SK-N-MC (cell line): ENCODE measurements around the gene TGFB1I1.

Experiments used
- EZH2 ChIP-seq: fragments of 200-600 bp; sonication (generic); IDR thresholded peaks from one replicate; pipeline ENCODE4 v1.6.1; 2017; ENCODE audit warnings: antibody characterized with exemption
- FOXP2 ChIP-seq: optimal IDR thresholded peaks from 2 replicates; pipeline ENCODE3; 2011; ENCODE audit warnings: mild to moderate bottlenecking, moderate library complexity; ENCODE audit not compliant: insufficient read depth; ENCODE audit errors: extremely low read length, control extremely low read depth
- POLR2AphosphoS5 ChIP-seq: IDR thresholded peaks from 2 replicates; pipeline ENCODE4 v1.6.1; 2012; ENCODE audit warnings: mild to moderate bottlenecking, low read depth, low read length, borderline replicate concordance

DNA sequence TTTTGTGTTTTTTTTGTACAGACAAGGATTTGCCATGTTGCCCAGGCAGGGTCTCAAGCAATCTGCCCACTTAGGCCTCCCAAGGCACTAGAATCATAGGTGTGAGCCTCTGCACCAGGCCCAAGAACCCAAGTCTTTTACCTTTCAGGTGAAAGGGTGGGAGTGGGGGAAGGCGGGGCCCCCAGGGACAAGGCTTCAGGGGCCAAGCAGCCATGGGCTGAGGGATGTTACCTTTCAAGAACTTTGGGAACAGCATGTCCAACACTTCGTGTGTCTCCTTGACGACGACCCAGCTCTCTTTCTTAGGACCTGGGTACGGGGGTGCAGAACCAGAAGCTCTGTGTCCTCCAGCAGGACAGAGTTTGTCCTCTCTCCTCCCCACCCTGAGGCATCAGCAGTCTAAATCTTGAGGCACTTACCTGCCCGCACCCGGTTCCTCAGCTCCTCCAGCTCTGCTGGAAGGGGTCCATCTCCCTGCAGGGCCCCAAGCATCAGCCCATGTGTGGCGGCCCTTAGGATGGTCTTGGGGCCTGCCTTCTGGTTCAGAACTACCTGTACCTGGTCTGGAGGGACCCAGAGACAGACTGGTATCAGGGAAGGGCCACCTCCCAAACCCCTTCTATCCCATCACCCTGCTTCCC is 19.9 kb downstream of the TGFB1I1 start:
- TF ChIP-seq POLR2AphosphoS5 = no peak
- TF ChIP-seq EZH2 = no peak
- no peak for TF ChIP-seq FOXP2
